ENCODE data around the gene CGN. TPM values are rescaled to one million over a fixed set of nuclear protein-coding genes. Genes with fewer than 3 reads are reported as not detected.

Gene CGN
- total and polyA plus RNA-seq, 2 donors (not counting 1 experiment from before 2014, with no cell fraction given): 0.22 to 0.81 TPM

DNA sequence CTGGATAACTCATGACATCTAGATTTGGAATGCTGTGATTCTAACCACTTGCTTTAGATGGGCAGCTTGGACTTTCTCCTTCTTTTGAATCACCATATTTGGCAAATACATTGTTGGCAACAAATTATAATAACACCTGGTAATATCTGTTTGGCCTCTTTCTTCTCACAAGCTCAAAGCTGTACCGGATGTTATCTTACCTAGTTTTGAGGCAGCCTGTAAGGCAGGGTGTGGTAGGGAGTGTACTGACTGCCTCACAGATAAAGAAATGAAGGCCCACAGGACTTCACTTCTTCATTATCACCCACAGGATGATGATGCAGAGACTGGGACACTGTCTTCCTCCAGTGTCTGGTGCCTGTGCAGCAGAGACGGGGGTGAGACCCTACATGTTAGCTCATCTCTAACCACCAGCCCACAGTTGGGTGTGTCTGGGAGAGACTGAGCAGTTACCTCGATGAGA, 57.5 kb downstream of the CGN start:
- CTCF ChIA-PET: no interaction called here
- TF ChIP-seq CTCF (IDR thresholded peaks at IDR 0.05): no peak
- no peak for TF ChIP-seq EZH2 (IDR thresholded peaks at IDR 0.05; ENCODE audit: borderline replicate concordance, insufficient read depth, low read depth, low read length, poor library complexity, severe bottlenecking)
- H3K4me3 Mint-ChIP-seq: no peak overlapping the region
- Histone ChIP-seq H4K20me1 (ENCODE audit: control insufficient read depth, insufficient read depth, low read length, poor library complexity, severe bottlenecking) (no peaks in the 10 kb centered on the region), H2AFZ (ENCODE audit: insufficient read depth, low read depth, low read length, poor library complexity, severe bottlenecking) (no peak overlapping the region), H3K4me1 (ENCODE audit: control insufficient read depth in 2 of 2, insufficient read depth in 2 of 2, low read length in 2 of 2) (no peaks in the 10 kb centered on the region), H3K9me3 (ENCODE audit: control extremely low read depth in 1 of 3, control insufficient read depth in 2 of 3, insufficient read depth in 1 of 3, low read length in 2 of 3) (no peaks in the 10 kb centered on the region), H3K79me2 (ENCODE audit: control insufficient read depth, insufficient read depth, low read length) (no peaks in the 10 kb centered on the region), H3K4me2 (replicated peaks; ENCODE audit: low read depth, low read length, poor library complexity, severe bottlenecking) (no peak overlapping the region), H3K9ac (ENCODE audit: low read length) (no peak overlapping the region), H3K27ac (ENCODE audit: low read length in 2 of 2) (no peak overlapping the region), H3K4me3 (ENCODE audit: control extremely low read depth in 1 of 5, extremely low read depth in 1 of 5, insufficient read depth in 1 of 5, low read depth in 2 of 5, low read length in 4 of 5) (no peak overlapping the region), H3K27me3 (replicated peaks in 1 of 4; ENCODE audit: control extremely low read depth in 1 of 4, control insufficient read depth in 3 of 4, insufficient read depth in 4 of 4, low read length in 3 of 4) (no peaks in the 10 kb centered on the region), H3K36me3 (replicated peaks in 1 of 2; ENCODE audit: control extremely low read depth in 1 of 2, control insufficient read depth in 1 of 2, extremely low read depth in 1 of 2, insufficient read depth in 2 of 2, low read length in 1 of 2) (no peaks in the 10 kb centered on the region)
- DNase-seq (no peak), ATAC-seq (ENCODE audit: low read depth) (no peak)
- intact Hi-C loops (cut with micrococcal nuclease): no loop called here
- POLR2A ChIA-PET: no interaction called here
- no peaks in the 10 kb centered on the region for H3K27me3 Mint-ChIP-seq
- no peak overlapping the region for H3K27ac Mint-ChIP-seq
- no peaks in the 10 kb centered on the region for H3K4me1 Mint-ChIP-seq
- WGBS (ENCODE audit: insufficient coverage): no CpG with 5 or more reads among the region's 3 CpGs
- no peaks in the 10 kb centered on the region for H3K9me3 Mint-ChIP-seq (ENCODE audit: insufficient read depth)

DNA sequence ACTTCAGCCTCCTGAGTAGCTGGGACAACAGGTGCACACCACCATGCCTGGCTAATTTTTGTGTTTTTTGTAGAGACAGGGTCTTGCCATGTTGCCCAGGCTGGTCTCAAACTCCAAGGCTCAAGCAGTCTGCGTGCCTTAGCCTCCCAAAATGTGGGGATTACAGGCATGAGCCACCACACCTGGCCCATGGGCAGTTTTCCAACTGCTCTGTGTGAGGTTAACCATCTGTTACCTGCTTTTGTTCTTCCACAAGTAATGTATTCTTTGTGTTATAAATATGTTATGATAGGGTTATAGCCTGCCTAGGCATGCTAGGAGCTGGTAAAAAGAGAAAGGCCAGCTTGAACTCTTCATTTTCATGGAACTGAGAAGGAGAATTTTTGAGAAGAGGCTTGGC, 59.6 kb downstream of the CGN start:
- Mint-ChIP-seq H3K4me3 (no peak overlapping the region), H3K4me1 (no peaks in the 10 kb centered on the region), H3K9me3 (ENCODE audit: insufficient read depth) (no peaks in the 10 kb centered on the region), H3K27me3 (no peaks in the 10 kb centered on the region), H3K27ac (no peak overlapping the region)
- DNase-seq: no peak
- TF ChIP-seq EZH2 (IDR thresholded peaks at IDR 0.05; ENCODE audit: borderline replicate concordance, insufficient read depth, low read depth, low read length, poor library complexity, severe bottlenecking) (no peak), CTCF (IDR thresholded peaks at IDR 0.05) (no peak)
- CTCF ChIA-PET: interaction anchor here (1.7 kb wide), 1 partner anchor 23 kb away, joined by 6 read pairs; no protein-coding TSS in a partner anchor
- Histone ChIP-seq H3K9ac (ENCODE audit: low read length) (no peak overlapping the region), H3K4me1 (ENCODE audit: control insufficient read depth in 2 of 2, insufficient read depth in 2 of 2, low read length in 2 of 2) (no peaks in the 10 kb centered on the region), H3K79me2 (ENCODE audit: control insufficient read depth, insufficient read depth, low read length) (no peaks in the 10 kb centered on the region), H3K4me2 (replicated peaks; ENCODE audit: low read depth, low read length, poor library complexity, severe bottlenecking) (no peak overlapping the region), H3K9me3 (ENCODE audit: control extremely low read depth in 1 of 3, control insufficient read depth in 2 of 3, insufficient read depth in 1 of 3, low read length in 2 of 3) (no peaks in the 10 kb centered on the region), H3K27ac (ENCODE audit: low read length in 2 of 2) (no peak overlapping the region), H3K36me3 (replicated peaks in 1 of 2; ENCODE audit: control extremely low read depth in 1 of 2, control insufficient read depth in 1 of 2, extremely low read depth in 1 of 2, insufficient read depth in 2 of 2, low read length in 1 of 2) (no peaks in the 10 kb centered on the region), H3K4me3 (ENCODE audit: control extremely low read depth in 1 of 5, extremely low read depth in 1 of 5, insufficient read depth in 1 of 5, low read depth in 2 of 5, low read length in 4 of 5) (no peak overlapping the region), H2AFZ (ENCODE audit: insufficient read depth, low read depth, low read length, poor library complexity, severe bottlenecking) (no peak overlapping the region), H3K27me3 (replicated peaks in 1 of 4; ENCODE audit: control extremely low read depth in 1 of 4, control insufficient read depth in 3 of 4, insufficient read depth in 4 of 4, low read length in 3 of 4) (no peaks in the 10 kb centered on the region), H4K20me1 (ENCODE audit: control insufficient read depth, insufficient read depth, low read length, poor library complexity, severe bottlenecking) (no peaks in the 10 kb centered on the region)
- no peak for ATAC-seq (ENCODE audit: low read depth)
- POLR2A ChIA-PET: no interaction called here
- intact Hi-C loops (cut with micrococcal nuclease): no loop called here
- WGBS (ENCODE audit: insufficient coverage): 71% methylated on average over 1 of the region's 1 CpG
